Thoracic aorta (tissue), 2 donors: ENCODE measurements around the gene PDE4D. TPM values are rescaled to one million over a fixed set of nuclear protein-coding genes. Genes with fewer than 3 reads are reported as not detected.

ENCODE experiments used
- ATAC-seq: fragments of 150-250 bp; one replicate; pipeline ENCODE4 v1.8.0; 2017; ENCODE audit warnings: low read depth; ENCODE audit not compliant: insufficient number of reproducible peaks, low FRiP score
- DNase-seq: peaks from one replicate; pipeline ENCODE4 v3.0.0-alpha.2; 2020; ENCODE audit warnings: low spot score
- H3K27ac ChIP-seq, 2 donors: fragments of 200-600 bp; sonication (generic); 1 replicate in 1 of 2; 2 replicates in 1 of 2; pipeline ENCODE4 v1.5.1; 2016; ENCODE audit warnings: mild to moderate bottlenecking in 2 of 2, moderate library complexity in 2 of 2
- H3K27me3 ChIP-seq: fragments of 200-600 bp; sonication (generic); replicated peaks from 2 replicates; pipeline ENCODE4 v1.6.0; 2016; ENCODE audit warnings: mild to moderate bottlenecking; ENCODE audit not compliant: insufficient read depth
- H3K36me3 ChIP-seq: fragments of 200-600 bp; sonication (generic); one replicate; pipeline ENCODE4 v1.5.1; 2016
- H3K4me1 ChIP-seq, 2 donors: fragments of 200-600 bp; sonication (generic); 1 replicate in 1 of 2; 2 replicates in 1 of 2; pipeline versions ENCODE4 v1.5.1 to v1.6.0; 2016; ENCODE audit warnings: low read depth in 2 of 2, mild to moderate bottlenecking in 1 of 2; ENCODE audit not compliant: control insufficient read depth in 1 of 2
- H3K4me3 ChIP-seq: fragments of 200-600 bp; sonication (generic); 2 replicates; pipeline ENCODE4 v1.5.1; 2016; ENCODE audit warnings: mild to moderate bottlenecking
- H3K9me3 ChIP-seq: fragments of 200-600 bp; sonication (generic); 2 replicates; pipeline ENCODE4 v1.5.1; 2016
- CTCF ChIP-seq: fragments of 200-600 bp; sonication (generic); IDR thresholded peaks from one replicate; pipeline ENCODE4 v1.5.1; 2019; ENCODE audit warnings: antibody characterized with exemption
- total RNA-seq, 2 donors: library from RNA; depleted of rRNA; stranded (reverse); fragments of >200 nt; gene quantifications; one replicate each; pipeline versions ENCODE4 v1.1.0 to v1.2.3, GENCODE V29; 2016

PDE4D gene
- total RNA-seq, 2 donors from 2014 or later, result 34.0 to 85.8 TPM

- Histone ChIP-seq H3K27ac (no peak overlapping the region), H3K4me3 (no peak overlapping the region), H3K9me3 (no peaks in the 10 kb centered on the region), H3K27me3 (no peaks in the 10 kb centered on the region), H3K4me1 (peaks cover 0 to 8% of the 10 kb centered on the region in 2 donors), H3K36me3 (no peaks in the 10 kb centered on the region)
- DNase-seq (no peak), ATAC-seq (no peak)
- TF ChIP-seq CTCF, result no peak
Measured at GRCh38 chr5:59615272-59615671, 278.3 kb downstream of the PDE4D start.

DNA sequence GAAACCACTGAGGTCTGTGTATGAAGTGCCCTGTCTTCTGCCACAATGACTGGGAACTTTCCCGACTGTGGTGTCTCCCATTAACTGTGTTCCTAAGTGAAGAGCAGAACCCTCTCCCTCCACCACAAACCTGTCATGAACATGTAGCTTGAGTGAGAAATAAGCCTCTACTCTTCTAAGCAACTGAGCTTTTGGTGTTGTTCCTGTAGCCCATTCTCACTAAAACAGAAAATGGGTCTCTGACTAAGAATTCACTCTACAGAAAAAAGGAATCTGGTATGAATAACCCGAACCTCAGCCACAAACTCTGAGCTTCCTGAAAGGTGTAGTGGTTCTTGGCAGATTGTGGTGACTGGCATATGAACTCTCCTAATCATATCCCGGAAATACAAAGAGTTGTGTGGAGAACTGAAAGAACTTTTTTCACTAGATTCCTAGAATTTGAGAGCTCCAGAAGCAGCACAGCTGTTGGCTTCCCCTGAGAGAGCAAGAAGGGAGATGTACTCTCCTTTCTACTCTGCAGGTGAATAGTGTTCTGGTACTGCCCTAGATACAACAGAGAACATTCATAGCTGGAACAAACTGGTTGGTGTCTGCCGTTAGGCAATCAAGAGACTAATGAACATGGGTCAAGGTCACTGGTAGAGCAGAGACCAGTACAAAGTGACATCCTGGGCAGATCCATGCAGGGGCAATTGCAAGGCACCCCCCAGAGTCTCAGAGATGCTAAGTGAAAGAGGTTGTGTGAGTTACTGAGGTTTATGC lies 283.8 kb downstream of the PDE4D start:
- Histone ChIP-seq H3K36me3 (no peaks in the 10 kb centered on the region), H3K4me1 (peaks cover 0 to 4% of the 10 kb centered on the region in 2 donors), H3K27me3 (no peaks in the 10 kb centered on the region), H3K4me3 (no peak overlapping the region), H3K9me3 (no peaks in the 10 kb centered on the region), H3K27ac (no peak overlapping the region)
- no peak for ATAC-seq
- TF ChIP-seq CTCF, result no peak
- no peak for DNase-seq

GRCh38 chr5:59608745-59609144 lies 284.8 kb downstream of the PDE4D start:
- Histone ChIP-seq H3K27me3 (no peaks in the 10 kb centered on the region), H3K9me3 (no peaks in the 10 kb centered on the region), H3K4me1 (peaks cover 0 to 4% of the 10 kb centered on the region in 2 donors), H3K36me3 (no peaks in the 10 kb centered on the region), H3K27ac (no peak overlapping the region), H3K4me3 (no peak overlapping the region)
- no peak for ATAC-seq
- DNase-seq, result no peak
- TF ChIP-seq CTCF, result no peak

DNA sequence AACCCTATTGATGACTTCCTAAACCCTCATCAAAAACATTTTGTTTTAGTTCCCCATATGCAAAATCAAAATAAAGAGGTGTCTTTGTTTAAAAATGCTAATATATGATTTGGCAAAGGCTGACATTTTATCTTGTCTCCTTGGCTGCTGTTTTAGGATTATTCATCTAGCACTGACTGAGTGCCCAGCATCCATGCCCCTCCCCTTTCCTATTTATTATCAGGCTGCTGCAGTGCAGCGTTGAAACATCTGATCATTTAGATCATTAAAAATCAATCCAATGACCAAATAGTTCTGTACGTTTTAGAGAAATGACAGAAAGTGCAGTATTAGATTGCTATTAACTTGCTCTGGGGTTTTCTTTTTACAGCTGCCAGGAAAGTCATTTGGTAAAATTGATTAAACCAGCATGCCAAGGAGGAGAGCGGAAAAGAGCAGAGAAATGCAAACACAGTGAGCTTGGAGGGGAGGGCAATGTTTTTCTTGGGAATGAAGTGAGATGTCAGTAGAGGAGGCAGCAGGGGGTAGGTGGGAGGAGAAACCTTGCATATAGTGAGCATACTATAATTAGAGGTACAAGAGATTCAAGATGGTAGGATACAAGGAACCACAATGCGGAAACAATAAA lies 286.3 kb downstream of the PDE4D start:
- TF ChIP-seq CTCF, result no peak
- no peaks in the 10 kb centered on the region for H3K27me3 ChIP-seq
- no peak for DNase-seq

DNA sequence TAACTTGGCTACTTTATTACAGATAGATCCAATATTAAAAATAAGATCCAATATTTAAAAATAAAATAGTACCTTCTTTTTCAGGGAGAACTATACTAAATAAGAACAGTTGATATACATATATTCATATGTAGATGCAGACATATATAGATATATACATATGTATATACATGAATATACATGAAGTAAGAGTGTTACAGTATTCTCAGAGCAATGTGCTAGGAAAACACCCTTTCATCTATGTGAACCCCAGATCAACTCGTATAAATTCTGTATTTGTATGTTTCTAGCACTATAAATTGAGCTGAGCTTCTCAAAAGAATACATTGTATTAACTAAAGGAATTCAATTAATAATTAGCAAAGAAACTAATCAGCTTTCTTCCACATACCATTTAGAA lies 287.6 kb downstream of the PDE4D start:
- DNase-seq (no peak), ATAC-seq (no peak)
- no peaks in the 10 kb centered on the region for H3K9me3 ChIP-seq
- no peaks in the 10 kb centered on the region for H3K27me3 ChIP-seq
- H3K4me1 ChIP-seq, result peaks cover 0 to 4% of the 10 kb centered on the region in 2 donors
- H3K4me3 ChIP-seq, result no peak overlapping the region
- no peak for TF ChIP-seq CTCF
- H3K27ac ChIP-seq, result no peak overlapping the region
- no peaks in the 10 kb centered on the region for H3K36me3 ChIP-seq

More for the DNA sequence above, 286.3 kb downstream of the PDE4D start:
- no peak for ATAC-seq
- no peak overlapping the region for H3K4me3 ChIP-seq
- H3K27ac ChIP-seq, result no peak overlapping the region
- H3K9me3 ChIP-seq, result no peaks in the 10 kb centered on the region
- H3K36me3 ChIP-seq, result no peaks in the 10 kb centered on the region
- H3K4me1 ChIP-seq, result peaks cover 0 to 4% of the 10 kb centered on the region in 2 donors
